Gastrocnemius medialis (tissue), 4 donors: ENCODE measurements around the gene BMPR1B.

Experiments
- CTCF ChIP-seq, 5 experiments: fragments of 450-650 bp in 3 of 5; fragments of 200-600 bp in 2 of 5; sonication (generic) in 2 of 5; IDR thresholded peaks in 4 of 5; conservative IDR thresholded peaks in 1 of 5; 1 replicate in 4 of 5; 2 replicates in 1 of 5; pipeline ENCODE4 v1.5.1; 2016 to 2019; ENCODE audit warnings: antibody characterized with exemption in 5 of 5, mild to moderate bottlenecking in 3 of 5, moderate library complexity in 3 of 5
- POLR2A ChIP-seq, 2 donors: fragments of 450-650 bp; IDR thresholded peaks; one replicate each; pipeline ENCODE4 v1.6.1; 2017; ENCODE audit warnings: antibody characterized with exemption in 2 of 2, mild to moderate bottlenecking in 2 of 2, moderate library complexity in 2 of 2

- TF ChIP-seq CTCF (IDR thresholded peaks at IDR 0.05 in 4 of 5, conservative IDR thresholded peaks at IDR 0.05 in 1 of 5) = no peak
- no peak for TF ChIP-seq POLR2A (IDR thresholded peaks at IDR 0.05)
Observed at GRCh38 chr4:94826206-94826605, 68.5 kb downstream of the BMPR1B start.
